Activated CD8-positive, alpha-beta memory T cell treated with anti-CD3 and anti-CD28 coated beads for 24 hours (primary cell): ENCODE data around the gene CDHR2.

Experiments
- DNase-seq: peaks from one replicate; pipeline ENCODE4 v3.0.0-alpha.2; 2020

Gene CDHR2

GRCh38 chr5:176548967-176549444, at the start of gene CDHR2:
Gene CDHR2, plus strand, starts transcription at chr5:176549342. Its CDS starts 16,011 bp downstream, at chr5:176565353.
- DNase-seq, result no peak

DNA sequence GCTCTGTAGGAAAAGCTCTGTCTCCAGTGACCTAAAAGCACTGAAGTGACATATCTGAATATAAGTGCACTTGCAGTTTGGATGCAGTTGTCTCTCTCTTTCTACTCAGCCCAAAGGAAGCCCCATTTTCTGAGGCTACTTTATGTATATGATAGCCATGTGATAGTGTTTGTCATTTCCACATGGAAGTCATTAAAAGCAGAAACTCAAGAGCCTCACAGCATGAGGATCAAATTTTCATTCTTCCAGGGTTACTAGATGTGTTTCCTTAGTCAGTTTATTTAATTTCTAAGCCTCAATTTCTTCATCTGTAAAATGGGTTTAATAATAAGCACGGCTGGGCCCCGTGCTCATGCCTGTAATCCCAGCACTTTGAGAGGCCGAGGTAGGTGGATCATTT, 48.6 kb upstream of the CDHR2 start:
- DNase-seq, result no peak

GRCh38 chr5:176501333-176501732, 47.8 kb upstream of the CDHR2 start:
- DNase-seq, result no peak

GRCh38 chr5:176503496-176503895, 45.6 kb upstream of the CDHR2 start:
- DNase-seq, result no peak

- DNase-seq, result no peak
Observed at GRCh38 chr5:176507911-176508310, 41.2 kb upstream of the CDHR2 start.

- DNase-seq, result no peak
Observed at GRCh38 chr5:176508603-176509002, 40.5 kb upstream of the CDHR2 start.

DNA sequence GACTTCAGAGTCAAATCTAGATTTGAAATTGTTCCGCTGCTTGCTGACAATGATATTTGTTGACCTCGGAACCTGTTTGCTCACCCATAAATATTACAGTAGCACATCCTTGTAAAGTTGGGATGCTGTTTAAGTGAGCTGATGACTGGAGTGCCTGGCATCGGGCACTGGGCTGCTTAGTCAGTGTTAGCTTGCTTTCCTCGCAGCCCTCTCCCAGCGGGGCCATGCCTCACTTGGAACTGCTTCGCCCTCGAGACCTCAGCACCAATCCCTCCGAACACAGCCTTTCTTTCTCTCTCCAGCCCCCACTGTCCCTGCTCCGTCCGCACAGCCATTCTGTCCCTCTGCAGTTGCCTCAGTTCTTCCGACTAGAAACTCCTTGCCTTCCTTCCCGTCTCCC, 35.4 kb upstream of the CDHR2 start:
- DNase-seq, result no peak

DNA sequence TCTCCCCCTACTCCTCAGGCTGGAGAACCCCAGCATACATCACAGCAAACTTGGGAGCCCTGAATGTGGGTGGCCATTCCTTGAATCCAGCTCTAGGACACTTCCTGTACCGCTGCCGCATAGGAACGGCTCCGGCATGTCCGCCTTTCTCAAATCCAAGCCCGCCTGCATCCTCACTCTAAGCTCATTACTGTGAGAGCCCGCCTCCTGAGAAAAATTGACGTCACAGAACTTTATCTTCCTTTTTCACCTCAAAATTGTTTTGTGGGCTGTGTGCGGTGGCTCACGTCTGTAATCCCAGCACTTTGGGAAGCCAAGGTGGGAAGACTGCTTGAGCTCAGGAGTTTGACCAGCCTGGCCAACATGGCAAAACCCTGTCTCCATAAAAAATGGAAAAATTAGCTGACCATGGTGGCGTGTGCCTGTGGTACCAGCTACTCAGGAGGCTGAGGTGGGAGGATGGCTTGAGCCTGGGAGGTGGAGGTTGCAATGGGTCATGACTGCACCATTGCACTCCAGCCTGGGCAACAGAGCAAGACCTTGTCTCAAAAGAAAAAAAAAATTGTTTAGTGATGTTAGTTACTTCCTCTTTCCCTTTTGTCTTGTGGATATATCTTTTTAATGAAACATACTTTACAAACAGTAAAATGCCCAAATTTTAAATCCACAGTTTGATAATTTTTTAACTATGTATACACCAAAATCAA, 34.7 kb upstream of the CDHR2 start:
- DNase-seq, result no peak

GRCh38 chr5:176515396-176515795, 33.7 kb upstream of the CDHR2 start:
- DNase-seq, result no peak

DNA sequence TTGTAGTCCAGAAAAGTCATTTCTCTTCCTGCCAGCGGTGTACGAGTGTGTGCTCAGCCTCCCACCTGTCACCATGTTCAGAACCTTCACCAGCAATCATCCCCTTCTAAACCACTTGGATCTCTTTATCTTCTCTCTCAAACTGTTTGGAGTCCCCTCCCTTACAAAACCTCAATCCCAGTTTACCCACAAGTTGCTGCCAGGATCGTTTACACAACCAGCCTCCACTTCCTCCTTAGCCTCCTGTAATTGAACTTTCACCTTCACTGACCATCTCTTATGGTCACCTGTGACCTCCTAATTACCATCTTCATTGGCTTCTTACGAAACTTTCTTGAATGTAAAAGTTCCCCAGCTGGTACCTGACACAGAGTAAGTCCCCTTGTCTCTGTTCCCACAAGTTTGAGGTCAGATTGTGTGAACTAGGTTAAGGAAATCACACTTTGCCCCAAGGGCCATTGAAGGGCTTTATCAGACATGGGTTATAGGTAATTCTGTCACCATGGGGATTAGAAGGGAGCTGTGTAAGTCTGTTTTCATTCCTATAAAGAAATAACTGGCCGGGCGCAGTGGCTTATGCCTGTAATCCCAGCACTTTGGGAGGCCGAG, 32.0 kb upstream of the CDHR2 start:
- DNase-seq, result no peak

GRCh38 chr5:176519810-176520720, 29.1 kb upstream of the CDHR2 start:
- no peak for DNase-seq

DNA sequence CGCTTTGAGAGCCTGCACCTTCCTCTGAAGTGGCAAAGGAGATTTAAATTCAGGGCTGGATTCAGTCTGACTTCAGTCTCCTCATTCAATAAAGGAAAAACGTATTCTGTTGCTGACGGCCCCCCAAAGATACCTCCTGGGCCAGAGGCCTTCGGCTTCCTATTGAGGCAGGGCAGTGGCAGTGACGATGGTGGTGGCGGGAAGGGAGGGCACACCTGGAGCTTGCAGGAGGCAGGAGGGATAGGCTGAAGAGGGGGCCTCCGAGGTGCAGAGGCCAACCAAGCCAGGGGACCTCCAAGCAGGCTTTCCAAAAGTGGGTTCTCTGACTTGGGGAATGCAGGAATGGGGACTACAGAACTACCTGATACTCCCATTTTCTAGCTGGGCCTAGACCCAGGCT, 27.9 kb upstream of the CDHR2 start:
- no peak for DNase-seq

DNA sequence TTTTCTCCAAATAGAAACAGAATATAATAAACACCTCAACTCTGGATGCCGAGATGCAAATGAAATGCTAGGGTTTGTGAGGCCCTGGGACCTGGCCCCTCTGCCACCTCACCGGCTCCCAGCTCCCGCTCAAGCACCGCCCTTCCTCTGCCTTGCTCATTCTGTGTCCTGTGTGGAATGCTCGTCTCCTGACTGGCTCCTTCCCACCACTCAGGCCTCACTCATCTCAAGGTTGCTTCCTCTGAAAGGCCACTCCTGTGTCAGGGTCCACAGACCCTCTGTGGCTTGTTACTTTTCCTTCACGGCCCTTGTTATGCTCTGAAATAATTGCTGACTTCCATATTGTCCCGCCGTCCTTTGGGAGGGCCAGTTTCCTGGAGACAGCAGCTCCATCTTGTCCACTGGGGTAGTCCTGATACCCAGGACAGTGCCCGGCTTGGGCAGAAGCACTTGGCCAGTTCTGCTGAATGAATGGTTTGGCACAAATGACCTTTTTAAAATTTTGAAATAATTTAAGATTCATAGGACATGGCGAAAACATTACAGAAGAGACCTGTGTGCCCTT, 27.4 kb upstream of the CDHR2 start:
- DNase-seq, result no peak

DNA sequence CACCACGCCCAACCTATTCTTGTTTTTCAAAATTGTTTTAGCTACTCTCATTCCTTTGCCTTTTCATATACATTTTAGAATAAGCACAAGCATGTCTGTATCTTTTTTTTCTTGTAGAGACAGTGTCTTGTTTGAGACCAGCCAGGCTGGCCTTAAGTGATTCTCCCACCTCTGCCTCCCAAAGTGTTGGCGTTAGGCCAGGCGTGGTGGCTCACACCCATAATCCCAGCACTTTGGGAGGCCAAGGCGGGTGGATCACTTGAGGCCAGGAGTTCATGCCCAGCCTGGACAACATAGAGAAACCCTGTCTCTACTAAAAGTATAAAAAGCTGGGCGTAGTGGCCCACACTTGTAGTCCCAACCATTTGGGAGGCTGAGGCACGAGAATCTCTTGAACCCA, 25.0 kb upstream of the CDHR2 start:
- no peak for DNase-seq

DNA sequence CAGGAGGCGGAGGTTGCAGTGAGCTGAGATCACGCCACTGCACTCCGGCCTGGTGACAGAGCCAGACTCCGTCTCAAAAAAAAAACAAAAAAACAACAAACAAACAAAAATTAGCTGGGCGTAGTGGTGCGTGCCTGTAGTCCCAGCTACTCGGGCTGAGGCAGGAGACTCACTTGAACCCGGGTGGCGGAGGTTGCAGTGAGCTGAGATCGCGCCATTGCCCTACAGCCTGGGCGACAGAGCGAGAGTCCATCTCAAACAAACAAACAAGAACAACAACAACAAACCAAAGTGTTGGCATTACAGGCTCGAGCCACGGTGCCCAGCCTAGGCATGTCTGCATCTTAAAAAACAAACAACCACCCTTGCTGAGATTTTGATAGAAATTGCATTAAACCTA, 24.2 kb upstream of the CDHR2 start:
- no peak for DNase-seq

GRCh38 chr5:176525677-176526076, 23.5 kb upstream of the CDHR2 start:
- no peak for DNase-seq

- no peak for DNase-seq
Observed at GRCh38 chr5:176526462-176526861, 22.7 kb upstream of the CDHR2 start.

GRCh38 chr5:176527246-176528222, 21.6 kb upstream of the CDHR2 start:
- no peak for DNase-seq

DNA sequence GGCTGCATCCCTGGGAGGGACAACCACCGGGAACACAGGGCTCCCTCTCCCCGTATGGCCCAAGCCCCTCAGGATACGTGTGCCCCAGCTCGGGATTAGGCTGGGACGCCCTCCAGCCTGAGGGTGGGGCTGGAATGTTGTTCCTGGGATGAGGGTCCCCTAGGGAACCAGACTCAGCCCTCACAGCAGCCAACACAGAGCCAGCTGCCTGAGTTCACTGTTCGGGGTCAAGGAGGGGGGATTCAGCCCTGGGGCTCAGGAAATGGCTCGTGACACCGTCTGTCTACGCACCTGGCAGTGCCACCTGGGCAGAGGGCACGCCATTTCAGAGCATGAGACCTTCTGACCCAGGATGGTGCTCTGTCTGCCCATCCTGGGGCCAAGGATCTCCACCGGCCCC, 20.8 kb upstream of the CDHR2 start:
- DNase-seq, result no peak

GRCh38 chr5:176528761-176529115, 20.4 kb upstream of the CDHR2 start:
- DNase-seq, result no peak

- no peak for DNase-seq
Observed at GRCh38 chr5:176529116-176529740, 19.9 kb upstream of the CDHR2 start.

- peak; percentile 76 for DNase-seq
Observed at GRCh38 chr5:176529741-176530141, 19.4 kb upstream of the CDHR2 start.
